Measurements from ENCODE around the gene TLK1.
"Not testable (repeated sequence)": the region's sequence is repeated elsewhere in the genome, so short reads cannot be mapped to it uniquely, and the experiment has no call there.

TLK1 gene

GRCh38 chr2:171080607-171081006 lies 80.1 kb downstream of the TLK1 start:
- DNase-seq = no peak

- not testable (repeated sequence) for DNase-seq
Measured at GRCh38 chr2:171076422-171076821, 84.3 kb downstream of the TLK1 start.

GRCh38 chr2:171072164-171072563 lies 88.5 kb downstream of the TLK1 start:
- DNase-seq = no peak

GRCh38 chr2:171069286-171069956 lies 91.3 kb downstream of the TLK1 start:
- no peak for DNase-seq

- DNase-seq = no peak
Measured at GRCh38 chr2:171066110-171066509, 94.6 kb downstream of the TLK1 start.

- no peak for DNase-seq
Measured at GRCh38 chr2:171057575-171057974, 103.1 kb downstream of the TLK1 start.

- no peak for DNase-seq
Measured at GRCh38 chr2:171056307-171056706, 104.4 kb downstream of the TLK1 start.

GRCh38 chr2:171049691-171050090 lies 111.0 kb downstream of the TLK1 start:
- no peak for DNase-seq

GRCh38 chr2:171046048-171046560 lies 114.6 kb downstream of the TLK1 start:
- DNase-seq = no peak

- no peak for DNase-seq
Measured at GRCh38 chr2:171044416-171044815, 116.3 kb downstream of the TLK1 start.

- DNase-seq = no peak
Measured at GRCh38 chr2:171042253-171042969, 118.3 kb downstream of the TLK1 start.

- no peak for DNase-seq
Measured at GRCh38 chr2:171036532-171036931, 124.2 kb downstream of the TLK1 start.

GRCh38 chr2:171034315-171034714 lies 126.4 kb downstream of the TLK1 start:
- no peak for DNase-seq

GRCh38 chr2:171025214-171025613 lies 135.5 kb downstream of the TLK1 start:
- DNase-seq = no peak

- no peak for DNase-seq
Measured at GRCh38 chr2:171018522-171018921, 142.2 kb downstream of the TLK1 start.

GRCh38 chr2:171016125-171016524 lies 144.6 kb downstream of the TLK1 start:
- DNase-seq = no peak

- DNase-seq = no peak
Measured at GRCh38 chr2:171013851-171014250, 146.8 kb downstream of the TLK1 start.

- DNase-seq = no peak
Measured at GRCh38 chr2:171009386-171009785, 151.3 kb downstream of the TLK1 start.

GRCh38 chr2:171008550-171009205 lies 152.0 kb downstream of the TLK1 start:
- no peak for DNase-seq

- no peak for DNase-seq
Measured at GRCh38 chr2:171004833-171005232, 155.9 kb downstream of the TLK1 start.

- DNase-seq = no peak
Measured at GRCh38 chr2:171004363-171004762, 156.3 kb downstream of the TLK1 start.

GRCh38 chr2:170999654-171000053 lies 161.0 kb downstream of the TLK1 start:
- DNase-seq = no peak

- DNase-seq = no peak
Measured at GRCh38 chr2:170997893-170998597, 162.6 kb downstream of the TLK1 start.

Measured in CD4-positive, alpha-beta T cell treated with Interleukin-21 for 1 hour (primary cell).